HG03521 (cell line): ENCODE measurements around the gene GATA2.

ENCODE experiments used
- ATAC-seq: cut with Tn5 transposase; IDR thresholded peaks from one replicate; pipeline ENCODE4 v1.9.1; 2021; ENCODE audit warnings: mild to moderate bottlenecking, moderate library complexity; ENCODE audit not compliant: unreplicated experiment

GATA2 gene

GRCh38 chr3:128458746-128459460 lies 34.1 kb downstream of the GATA2 start:
- ATAC-seq, result no peak

- no peak for ATAC-seq
Observed at GRCh38 chr3:128457937-128458336, 35.1 kb downstream of the GATA2 start.

- no peak for ATAC-seq
Observed at GRCh38 chr3:128456776-128457715, 36.0 kb downstream of the GATA2 start.

- ATAC-seq, result no peak
Observed at GRCh38 chr3:128455786-128456748, 36.9 kb downstream of the GATA2 start.

GRCh38 chr3:128455116-128455515 lies 37.9 kb downstream of the GATA2 start:
- ATAC-seq, result no peak

GRCh38 chr3:128454310-128454618 lies 38.7 kb downstream of the GATA2 start:
- ATAC-seq, result no peak

GRCh38 chr3:128453501-128454309 lies 39.3 kb downstream of the GATA2 start:
- no peak for ATAC-seq

- no peak for ATAC-seq
Observed at GRCh38 chr3:128452678-128453275, 40.2 kb downstream of the GATA2 start.

- no peak for ATAC-seq
Observed at GRCh38 chr3:128452120-128452519, 40.9 kb downstream of the GATA2 start.

- no peak for ATAC-seq
Observed at GRCh38 chr3:128449111-128449638, 43.8 kb downstream of the GATA2 start.

GRCh38 chr3:128448491-128448890 lies 44.5 kb downstream of the GATA2 start:
- ATAC-seq, result no peak

GRCh38 chr3:128447561-128448013 lies 45.4 kb downstream of the GATA2 start:
- ATAC-seq, result no peak

- ATAC-seq, result no peak
Observed at GRCh38 chr3:128446821-128447220, 46.2 kb downstream of the GATA2 start.

- ATAC-seq, result no peak
Observed at GRCh38 chr3:128445357-128445756, 47.6 kb downstream of the GATA2 start.

- no peak for ATAC-seq
Observed at GRCh38 chr3:128443771-128444170, 49.2 kb downstream of the GATA2 start.

GRCh38 chr3:128442949-128443348 lies 50.1 kb downstream of the GATA2 start:
- no peak for ATAC-seq

- no peak for ATAC-seq
Observed at GRCh38 chr3:128442070-128442469, 50.9 kb downstream of the GATA2 start.

- ATAC-seq, result no peak
Observed at GRCh38 chr3:128439226-128439625, 53.8 kb downstream of the GATA2 start.

- ATAC-seq, result no peak
Observed at GRCh38 chr3:128438488-128439072, 54.4 kb downstream of the GATA2 start.
